Activated naive CD4-positive, alpha-beta T cell treated with anti-CD3 and anti-CD28 coated beads, Interleukin-2, amount 50 U/mL, for 16 hours (primary cell): ENCODE measurements around the gene AMPD3.

Experiments
- DNase-seq: peaks from one replicate; pipeline ENCODE4 v3.0.0-alpha.2; 2020

AMPD3 gene

GRCh38 chr11:10462746-10463300, 7.8 kb downstream of the AMPD3 start:
- no peak for DNase-seq

DNA sequence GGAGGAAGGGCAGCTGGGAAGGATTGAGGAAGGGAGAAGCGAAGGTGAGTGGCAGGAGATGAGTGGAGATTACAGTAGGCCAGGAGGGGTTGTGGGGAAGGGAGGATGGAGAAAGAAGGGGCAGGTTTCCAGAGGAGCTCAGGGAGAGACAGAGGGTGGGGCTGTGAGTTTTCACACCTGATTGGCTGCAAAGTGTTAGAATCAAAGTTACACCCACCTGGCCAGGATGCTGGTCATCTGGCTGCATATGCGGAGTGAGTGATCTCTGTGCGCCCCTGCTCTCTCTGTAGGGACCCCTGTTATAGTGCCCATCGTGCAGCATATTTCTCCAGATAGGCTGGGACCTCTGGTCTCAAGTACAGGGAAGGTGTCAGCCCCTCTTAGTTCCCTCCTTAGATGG, 18.3 kb downstream of the AMPD3 start:
- no peak for DNase-seq

- DNase-seq: no peak
These were observed 19.5 kb downstream of the AMPD3 start for GRCh38 chr11:10474551-10474950.

DNA sequence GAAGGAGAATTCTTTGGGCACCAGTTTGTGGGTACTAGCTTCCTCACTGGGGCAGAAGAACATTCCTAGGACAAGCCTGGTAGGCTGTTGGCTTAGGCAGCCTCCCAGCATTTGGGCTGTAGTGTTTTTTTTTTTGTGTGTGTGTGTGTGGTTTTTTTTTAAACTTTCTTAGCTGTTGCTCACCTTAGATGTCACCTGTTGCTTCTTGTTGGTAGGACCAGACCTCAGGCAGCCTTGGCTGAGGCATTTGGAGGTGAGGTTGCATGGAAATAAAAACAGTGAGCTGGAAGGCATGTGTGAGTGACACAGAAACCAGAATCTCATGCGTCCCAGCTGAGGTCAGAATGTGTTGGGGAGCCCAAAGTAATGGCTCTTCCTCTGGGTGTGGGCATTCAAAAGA, 21.3 kb downstream of the AMPD3 start:
- no peak for DNase-seq

GRCh38 chr11:10476927-10477689, 22.0 kb downstream of the AMPD3 start:
- no peak for DNase-seq

DNA sequence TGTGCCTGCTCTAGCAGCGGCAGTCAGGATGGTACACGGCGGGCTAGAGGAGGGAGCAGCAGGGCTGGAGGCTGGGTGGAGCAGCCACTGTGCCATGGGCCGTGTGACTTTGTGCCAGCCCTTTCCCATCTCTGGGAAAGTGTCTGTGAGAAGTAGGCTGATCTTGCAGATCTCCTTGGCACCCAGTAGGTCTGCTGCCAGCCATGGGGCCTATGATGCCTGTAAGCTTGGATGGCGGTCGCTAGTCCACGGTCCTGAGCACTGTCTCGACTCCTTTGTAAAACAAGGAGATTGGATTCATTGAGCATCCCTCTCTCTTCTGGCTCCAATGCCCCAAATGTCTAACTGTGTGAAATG, 22.6 kb downstream of the AMPD3 start:
- DNase-seq: no peak

- DNase-seq: no peak
These were observed 23.0 kb downstream of the AMPD3 start for GRCh38 chr11:10478066-10478465.

DNA sequence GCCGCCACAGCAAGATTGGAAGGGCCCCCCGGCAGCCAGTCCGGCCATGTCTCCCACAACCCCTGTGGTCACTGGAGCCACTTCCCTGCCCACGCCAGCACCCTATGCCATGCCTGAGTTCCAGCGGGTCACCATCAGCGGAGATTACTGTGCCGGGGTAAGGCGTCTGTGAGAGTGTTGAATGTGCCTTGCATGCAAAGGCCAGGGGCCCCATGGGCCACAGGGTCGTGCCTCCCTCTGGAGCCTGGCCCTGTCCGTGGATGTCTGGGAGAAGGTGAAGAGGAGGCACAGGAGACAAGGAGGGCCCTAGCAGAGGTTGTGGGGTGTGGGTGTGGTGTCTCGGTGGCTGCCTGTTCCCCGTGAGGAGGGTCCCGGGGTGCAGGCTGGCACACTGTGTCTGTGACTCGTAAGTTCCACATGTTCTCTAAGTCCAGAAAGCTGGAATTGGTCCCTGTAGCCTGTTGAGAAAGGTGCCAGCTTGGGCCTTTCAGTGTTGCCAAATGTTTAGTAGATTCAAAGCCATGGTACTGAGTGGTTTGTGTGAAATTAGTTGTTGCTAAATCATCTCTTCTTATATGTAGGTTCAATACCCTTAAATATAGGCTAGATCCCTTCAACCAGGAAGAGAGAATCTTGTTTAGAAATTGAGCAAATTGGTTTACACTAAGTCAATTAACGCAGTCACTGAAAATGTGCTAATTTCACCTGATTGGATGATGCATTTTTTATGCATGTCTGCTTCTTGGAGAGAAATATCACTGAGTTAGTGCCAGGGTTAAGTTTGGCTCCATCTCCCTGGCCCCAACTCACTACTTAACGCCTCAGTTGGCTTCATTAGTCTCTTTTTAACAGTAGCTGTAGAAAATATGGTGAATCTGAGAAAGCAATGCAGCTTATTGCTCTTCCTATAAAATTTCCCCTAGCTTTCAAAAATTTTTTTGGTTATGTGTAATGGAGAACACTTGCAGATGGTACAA, 23.8 kb downstream of the AMPD3 start:
- no peak for DNase-seq

- no peak for DNase-seq
These were observed 25.0 kb downstream of the AMPD3 start for GRCh38 chr11:10480026-10480425.

DNA sequence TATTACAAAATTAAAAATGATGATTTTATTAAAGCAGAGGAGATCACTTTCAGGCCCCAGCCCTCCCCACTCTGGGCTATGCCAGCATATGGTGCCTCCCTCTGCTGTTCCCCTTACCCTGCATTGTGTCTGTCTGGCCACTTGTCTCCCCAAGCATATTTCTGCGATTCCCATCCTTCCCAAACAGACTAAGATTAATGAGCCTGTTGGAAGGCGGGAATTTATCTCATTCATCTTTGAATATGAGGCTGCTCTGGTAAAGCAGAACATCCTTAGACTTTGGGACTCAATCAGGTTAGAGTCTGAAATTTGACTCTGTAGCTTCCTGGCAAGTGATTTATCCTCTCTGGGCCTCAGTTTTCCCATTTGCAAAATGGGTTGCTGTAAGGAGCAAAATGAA, 25.7 kb downstream of the AMPD3 start:
- no peak for DNase-seq

DNA sequence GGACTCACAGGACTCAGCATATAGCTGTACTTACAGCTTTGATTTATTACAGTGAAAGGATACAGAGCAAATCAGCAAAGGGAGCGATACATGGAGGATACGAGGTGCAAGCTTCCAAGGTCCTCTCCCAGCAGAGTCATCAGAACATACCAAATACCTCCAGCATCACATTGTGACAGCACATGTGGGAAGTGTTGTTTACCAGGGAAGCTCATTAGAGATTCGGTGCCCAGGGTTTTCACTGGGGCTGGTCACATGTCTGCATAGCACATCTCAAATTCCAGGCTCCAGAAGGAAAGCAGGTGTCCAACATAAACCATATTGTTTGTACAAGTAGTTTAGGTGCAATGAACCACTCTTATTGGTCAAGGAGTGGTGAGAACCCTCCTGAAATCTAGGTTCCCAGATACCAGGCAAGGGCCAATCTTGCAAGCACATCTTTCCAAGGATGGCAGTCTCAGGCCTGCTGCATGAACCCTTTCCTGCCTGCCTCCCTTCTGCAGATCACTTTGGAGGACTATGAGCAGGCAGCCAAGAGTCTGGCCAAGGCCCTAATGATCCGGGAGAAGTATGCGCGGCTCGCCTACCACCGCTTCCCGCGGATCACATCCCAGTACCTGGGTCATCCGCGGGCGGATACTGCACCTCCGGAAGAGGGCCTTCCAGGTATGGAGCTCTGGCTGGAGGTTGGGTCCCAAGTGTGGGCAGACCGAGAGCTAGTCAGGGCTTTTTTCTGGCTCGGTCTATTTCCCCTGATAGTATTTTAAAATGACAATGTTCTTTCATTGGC, 26.7 kb downstream of the AMPD3 start:
- DNase-seq: no peak

DNA sequence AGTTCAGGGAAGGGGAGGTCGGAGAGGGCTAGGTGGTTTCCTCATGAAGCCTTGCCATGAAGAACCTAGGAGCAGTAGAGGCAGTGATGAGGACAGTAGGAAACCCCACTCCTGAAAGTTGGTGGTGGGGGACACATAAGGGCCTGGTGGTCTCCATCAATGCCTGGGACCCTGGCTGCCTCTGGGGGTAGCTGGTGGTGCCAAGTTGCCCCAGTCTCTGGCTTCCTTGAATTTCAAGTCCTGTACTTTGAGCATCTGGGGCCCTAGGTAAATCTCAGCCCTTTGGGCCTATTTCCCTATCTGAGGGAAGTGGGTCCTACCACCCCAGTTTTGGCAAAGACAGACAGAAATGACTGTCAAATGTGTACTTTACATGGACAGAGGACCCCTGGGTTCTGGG, 28.1 kb downstream of the AMPD3 start:
- no peak for DNase-seq

- DNase-seq: no peak
These were observed 28.5 kb downstream of the AMPD3 start for GRCh38 chr11:10483584-10483983.

GRCh38 chr11:10484461-10485180, 29.6 kb downstream of the AMPD3 start:
- no peak for DNase-seq

DNA sequence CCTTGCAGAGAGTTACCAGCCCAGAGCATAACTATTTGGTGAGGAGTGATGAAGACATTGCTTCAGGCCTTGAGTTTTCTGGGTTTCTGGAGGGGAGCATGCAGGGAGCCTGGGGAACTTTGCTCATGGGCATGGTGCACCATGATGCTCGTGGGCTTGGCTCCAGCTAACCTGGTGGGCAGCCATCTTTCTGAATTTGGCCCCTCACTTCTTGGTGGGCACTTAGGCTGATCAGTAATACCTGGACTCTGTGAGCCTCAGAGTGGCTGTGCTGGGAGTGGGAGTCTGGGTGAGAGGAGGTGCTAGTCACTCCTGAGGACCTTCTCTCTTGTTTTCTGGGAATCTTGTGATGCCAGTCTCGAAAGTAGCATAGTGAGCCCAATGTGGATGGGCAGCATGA, 30.6 kb downstream of the AMPD3 start:
- DNase-seq: no peak

- no peak for DNase-seq
These were observed 31.2 kb downstream of the AMPD3 start for GRCh38 chr11:10486161-10486840.

DNA sequence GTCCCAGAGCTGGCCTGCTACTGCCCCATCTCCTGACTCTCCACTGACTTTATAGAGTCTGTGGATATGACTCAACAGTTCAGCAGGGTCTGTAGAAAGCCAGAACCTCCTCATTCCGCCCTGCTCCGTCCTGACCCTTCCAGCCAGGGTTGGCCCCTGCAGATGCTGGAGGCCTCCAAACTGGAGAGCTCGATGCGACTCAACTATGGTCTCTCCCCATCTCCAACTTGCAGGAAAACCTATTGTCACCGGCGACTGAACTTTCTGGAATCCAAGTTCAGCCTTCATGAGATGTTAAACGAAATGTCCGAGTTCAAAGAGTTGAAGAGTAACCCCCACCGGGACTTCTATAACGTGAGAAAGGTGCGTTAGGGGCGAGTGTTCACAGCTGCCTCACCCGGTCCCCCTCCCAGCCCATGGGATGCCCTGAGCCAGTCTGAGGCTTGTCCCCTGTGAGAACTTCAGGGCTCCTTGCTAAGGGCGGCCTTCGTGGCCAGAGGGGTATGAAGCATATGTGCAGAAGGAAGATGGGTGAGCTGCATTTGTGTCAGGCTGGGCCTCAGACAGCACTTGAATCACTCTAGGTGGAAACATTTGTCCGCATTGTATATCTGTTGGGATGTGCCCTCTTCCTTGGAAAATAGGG, 32.1 kb downstream of the AMPD3 start:
- DNase-seq: no peak

GRCh38 chr11:10488121-10488933, 33.3 kb downstream of the AMPD3 start:
- DNase-seq: no peak

- DNase-seq: no peak
These were observed 34.0 kb downstream of the AMPD3 start for GRCh38 chr11:10488934-10489691.

- no peak for DNase-seq
These were observed 35.0 kb downstream of the AMPD3 start for GRCh38 chr11:10490032-10490397.
